GM10248 (cell line): ENCODE data around the gene ZNF792.

ENCODE experiments used
- CTCF ChIA-PET: fragments of 300-600 bp; sonication (Branson Sonifier 250); formaldehyde crosslinking; extraction: SDS; loops from one replicate; lab custom pipeline; 2021; ENCODE audit warnings: antibody characterized with exemption; lab: Yijun Ruan, JAX
- POLR2A ChIA-PET: fragments of 350-650 bp; sonication (Branson Sonifier 250); formaldehyde crosslinking; extraction: SDS; loops from one replicate; lab custom pipeline; 2020; ENCODE audit warnings: antibody characterized with exemption; lab: Yijun Ruan, JAX
- DNase-seq: peaks from one replicate; pipeline ENCODE4 v3.0.0; 2012; ENCODE audit errors: extremely low spot score
- CTCF ChIP-seq: IDR thresholded peaks from 2 replicates; pipeline ENCODE4 v1.5.1; 2012; ENCODE audit warnings: mild to moderate bottlenecking, low read depth; ENCODE audit errors: extremely low read depth, missing control alignments, control extremely low read depth

Gene ZNF792

GRCh38 chr19:34961775-34962686 lies 2.0 kb downstream of the ZNF792 start:
- DNase-seq = no peak
- CTCF ChIA-PET = interaction anchor here (1.3 to 4.6 kb wide), 2 partner anchors 11 to 65 kb away, joined by 3 to 21 read pairs; no protein-coding TSS in a partner anchor
- no peak for TF ChIP-seq CTCF
- POLR2A ChIA-PET = no interaction called here

- POLR2A ChIA-PET = no interaction called here
- no peak for TF ChIP-seq CTCF
- no peak for DNase-seq
- CTCF ChIA-PET = interaction anchor here (4.6 kb wide), 1 partner anchor 12 kb away, joined by 21 read pairs; no protein-coding TSS in a partner anchor
Measured at GRCh38 chr19:34960940-34961679, 2.9 kb downstream of the ZNF792 start.

- DNase-seq = no peak
- no peak for TF ChIP-seq CTCF
- ChIA-PET POLR2A (no interaction called here), CTCF (interaction anchor here (4.6 kb wide), 1 partner anchor 13 kb away, joined by 21 read pairs; no protein-coding TSS in a partner anchor)
Measured at GRCh38 chr19:34960103-34960805, 3.8 kb downstream of the ZNF792 start.

- DNase-seq = no peak
- ChIA-PET CTCF (no interaction called here), POLR2A (no interaction called here)
- no peak for TF ChIP-seq CTCF
Measured at GRCh38 chr19:34959021-34959420, 5.0 kb downstream of the ZNF792 start.

GRCh38 chr19:34957830-34958751 lies 5.9 kb downstream of the ZNF792 start:
- no peak for TF ChIP-seq CTCF
- POLR2A ChIA-PET = no interaction called here
- DNase-seq = no peak
- CTCF ChIA-PET = no interaction called here
